Lower leg skin (tissue), 4 donors: ENCODE results near the gene TCAP. TPM values are rescaled to one million over a fixed set of nuclear protein-coding genes. Genes with fewer than 3 reads are reported as not detected.

Experiments used
- DNase-seq, 2 donors: peaks; one replicate each; pipeline ENCODE4 v3.0.0-alpha.2; 2019; ENCODE audit warnings: low spot score in 2 of 2
- H3K4me3 ChIP-seq: fragments of 200-600 bp; sonication (generic); 2 replicates; pipeline ENCODE4 v1.5.1; 2017; ENCODE audit warnings: mild to moderate bottlenecking, low read depth; ENCODE audit not compliant: poor library complexity, severe bottlenecking
- POLR2A ChIP-seq, 2 donors: fragments of 450-650 bp; IDR thresholded peaks; one replicate each; pipeline ENCODE4 v1.6.1; 2016 to 2017; ENCODE audit warnings: antibody characterized with exemption in 2 of 2, mild to moderate bottlenecking in 1 of 2, moderate library complexity in 1 of 2
- WGBS, 2 donors: methylation state at CpG; one replicate each; pipeline ENCODE4 v1.1.5; 2018; 5-methylcytosine and 5-hydroxymethylcytosine counted together
- intact Hi-C: fragments of 100-400 bp; cut with DNase I; formaldehyde crosslinking; loops from one replicate; pipeline ENCODE4 v1.15.0; 2023; ENCODE audit warnings: low total_unique reads
- total RNA-seq, 4 donors: library from RNA; depleted of rRNA; stranded (reverse); fragments of >200 nt; gene quantifications; one replicate each; pipeline ENCODE4 v1.1.0, GENCODE V29; 2016
- TF ChIP-seq, protein P1 (sequence below), 3 donors: fragments of 450-650 bp; IDR thresholded peaks; one replicate each; pipeline ENCODE4 v1.5.1; 2016; ENCODE audit warnings: antibody characterized with exemption in 3 of 3, mild to moderate bottlenecking in 3 of 3, moderate library complexity in 2 of 3

TCAP gene
- total RNA-seq, 4 donors from 2014 or later = 0.44 to 3.8 (median 0.62) TPM; not detected in 1

DNA sequence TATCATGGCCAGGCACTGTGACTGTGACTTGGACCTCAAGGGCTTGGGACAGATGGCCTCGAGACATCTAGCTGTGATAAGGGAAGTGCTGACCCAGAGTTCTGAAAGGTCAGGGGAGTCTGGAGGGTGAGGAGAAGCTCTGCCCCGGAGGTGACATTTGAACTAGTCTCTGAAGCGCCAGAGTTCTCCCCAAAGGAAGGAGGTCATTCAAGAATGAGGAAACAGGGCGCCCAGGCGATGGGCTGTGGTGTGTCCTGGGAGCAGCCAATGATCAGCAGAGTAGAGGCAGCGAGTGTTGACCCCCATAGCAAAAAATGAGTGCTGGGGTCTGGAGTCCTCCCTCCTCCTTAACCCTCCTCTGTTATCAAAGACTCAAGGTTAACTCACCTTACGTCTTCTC, 23.3 kb upstream of the TCAP start:
- no peak for DNase-seq
- no peak overlapping the region for H3K4me3 ChIP-seq
- intact Hi-C loops = no loop called here
- WGBS, 2 donors = 72 to 74% methylated on average over 7 of the region's 7 CpGs
- no peak for TF ChIP-seq POLR2A (IDR thresholded peaks at IDR 0.05)
- TF ChIP-seq, protein P1, sequence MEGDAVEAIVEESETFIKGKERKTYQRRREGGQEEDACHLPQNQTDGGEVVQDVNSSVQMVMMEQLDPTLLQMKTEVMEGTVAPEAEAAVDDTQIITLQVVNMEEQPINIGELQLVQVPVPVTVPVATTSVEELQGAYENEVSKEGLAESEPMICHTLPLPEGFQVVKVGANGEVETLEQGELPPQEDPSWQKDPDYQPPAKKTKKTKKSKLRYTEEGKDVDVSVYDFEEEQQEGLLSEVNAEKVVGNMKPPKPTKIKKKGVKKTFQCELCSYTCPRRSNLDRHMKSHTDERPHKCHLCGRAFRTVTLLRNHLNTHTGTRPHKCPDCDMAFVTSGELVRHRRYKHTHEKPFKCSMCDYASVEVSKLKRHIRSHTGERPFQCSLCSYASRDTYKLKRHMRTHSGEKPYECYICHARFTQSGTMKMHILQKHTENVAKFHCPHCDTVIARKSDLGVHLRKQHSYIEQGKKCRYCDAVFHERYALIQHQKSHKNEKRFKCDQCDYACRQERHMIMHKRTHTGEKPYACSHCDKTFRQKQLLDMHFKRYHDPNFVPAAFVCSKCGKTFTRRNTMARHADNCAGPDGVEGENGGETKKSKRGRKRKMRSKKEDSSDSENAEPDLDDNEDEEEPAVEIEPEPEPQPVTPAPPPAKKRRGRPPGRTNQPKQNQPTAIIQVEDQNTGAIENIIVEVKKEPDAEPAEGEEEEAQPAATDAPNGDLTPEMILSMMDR (IDR thresholded peaks at IDR 0.05) = no peak

DNA sequence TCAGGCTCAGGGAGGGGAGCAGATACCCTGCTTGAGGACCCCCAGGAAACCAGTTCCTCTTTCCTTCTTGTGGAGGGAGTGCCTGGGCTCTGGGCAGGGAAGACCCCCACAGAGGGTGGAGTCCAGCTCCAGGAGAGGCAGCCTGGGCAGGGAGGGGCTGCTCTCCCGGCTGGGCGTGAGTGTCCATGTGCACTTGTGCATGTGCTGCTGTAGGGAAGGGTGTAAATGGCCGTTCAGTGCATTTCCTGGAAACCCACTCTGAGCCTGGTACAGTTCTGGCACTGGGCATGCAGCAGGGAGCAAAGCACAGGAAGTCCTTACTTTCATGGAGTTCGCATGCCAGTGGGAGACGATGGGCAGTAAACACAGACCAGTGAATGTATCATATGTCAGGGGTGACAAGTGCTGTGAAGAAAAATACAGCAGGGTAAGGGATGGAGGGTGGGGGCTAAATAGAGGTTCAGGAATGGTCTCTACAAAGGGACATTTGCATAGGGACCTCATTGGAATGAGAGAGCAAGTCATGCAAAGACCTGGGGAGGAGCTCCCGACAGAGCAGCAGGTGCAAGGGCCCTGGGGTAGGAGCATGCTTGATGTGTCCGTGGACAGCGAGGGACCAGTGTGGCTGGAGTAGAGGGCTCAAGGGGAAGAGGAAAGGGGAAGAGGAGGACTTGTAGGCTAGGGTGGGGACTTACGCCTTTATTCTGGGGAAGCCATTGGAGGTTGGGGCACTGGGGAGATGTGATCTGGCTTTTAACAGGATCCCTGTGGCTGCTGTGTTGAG, 22.7 kb upstream of the TCAP start:
- 79 to 84% methylated on average over 9 of the region's 9 CpGs for WGBS, 2 donors
- DNase-seq = no peak
- intact Hi-C loops = no loop called here
- no peak overlapping the region for H3K4me3 ChIP-seq
- TF ChIP-seq POLR2A (IDR thresholded peaks at IDR 0.05) = no peak
- TF ChIP-seq, protein P1 (IDR thresholded peaks at IDR 0.05) = no peak

DNA sequence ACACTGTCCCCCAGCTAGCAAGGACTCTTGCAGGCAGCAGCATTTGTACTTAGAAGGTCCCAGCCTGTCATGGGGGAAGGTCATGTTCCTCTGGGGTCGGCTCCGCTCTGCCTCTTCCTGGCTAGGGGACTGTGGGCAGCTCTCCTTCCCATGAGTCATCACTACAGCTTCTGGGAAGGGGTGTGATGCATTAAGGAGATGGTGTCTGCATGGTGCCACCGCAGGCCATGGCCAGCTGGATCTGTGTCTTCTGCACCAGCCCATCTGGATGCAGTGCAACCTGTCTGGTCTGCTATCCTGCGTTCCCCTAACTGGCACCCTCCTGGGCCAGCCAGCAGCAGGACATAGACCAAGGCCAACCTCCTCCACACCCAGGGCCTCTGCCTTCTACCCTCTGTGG, 21.9 kb upstream of the TCAP start:
- no peak for TF ChIP-seq POLR2A (IDR thresholded peaks at IDR 0.05)
- TF ChIP-seq, protein P1 (IDR thresholded peaks at IDR 0.05) = no peak
- intact Hi-C loops = no loop called here
- no peak for DNase-seq
- 30 to 43% methylated on average over 4 of the region's 4 CpGs for WGBS, 2 donors
- no peak overlapping the region for H3K4me3 ChIP-seq

DNA sequence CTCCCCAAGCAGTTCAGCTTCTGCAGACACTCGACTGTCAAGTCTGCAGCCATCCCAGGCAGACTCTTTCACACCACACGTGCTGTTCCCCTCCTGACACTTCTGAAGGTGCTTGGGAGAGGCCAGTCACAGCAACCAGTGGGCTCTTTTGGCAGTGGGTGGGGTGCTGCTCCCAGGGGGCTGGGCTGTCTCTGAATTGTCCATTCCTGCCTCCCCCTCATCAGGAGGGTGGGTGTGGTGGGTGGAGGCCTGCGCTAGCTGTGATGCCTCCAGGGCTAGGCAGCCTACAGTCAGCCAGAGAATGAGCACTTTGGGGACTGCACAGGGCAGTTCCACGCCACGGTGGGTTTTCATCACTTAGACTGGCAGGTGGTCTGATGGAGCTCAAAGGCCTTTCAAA, 17.9 kb upstream of the TCAP start:
- 54 to 68% methylated on average over 4 to 5 of the region's 5 CpGs for WGBS, 2 donors
- TF ChIP-seq, protein P1 (IDR thresholded peaks at IDR 0.05) = no peak
- TF ChIP-seq POLR2A (IDR thresholded peaks at IDR 0.05) = no peak
- DNase-seq = no peak
- H3K4me3 ChIP-seq = no peak overlapping the region
- intact Hi-C loops = no loop called here

DNA sequence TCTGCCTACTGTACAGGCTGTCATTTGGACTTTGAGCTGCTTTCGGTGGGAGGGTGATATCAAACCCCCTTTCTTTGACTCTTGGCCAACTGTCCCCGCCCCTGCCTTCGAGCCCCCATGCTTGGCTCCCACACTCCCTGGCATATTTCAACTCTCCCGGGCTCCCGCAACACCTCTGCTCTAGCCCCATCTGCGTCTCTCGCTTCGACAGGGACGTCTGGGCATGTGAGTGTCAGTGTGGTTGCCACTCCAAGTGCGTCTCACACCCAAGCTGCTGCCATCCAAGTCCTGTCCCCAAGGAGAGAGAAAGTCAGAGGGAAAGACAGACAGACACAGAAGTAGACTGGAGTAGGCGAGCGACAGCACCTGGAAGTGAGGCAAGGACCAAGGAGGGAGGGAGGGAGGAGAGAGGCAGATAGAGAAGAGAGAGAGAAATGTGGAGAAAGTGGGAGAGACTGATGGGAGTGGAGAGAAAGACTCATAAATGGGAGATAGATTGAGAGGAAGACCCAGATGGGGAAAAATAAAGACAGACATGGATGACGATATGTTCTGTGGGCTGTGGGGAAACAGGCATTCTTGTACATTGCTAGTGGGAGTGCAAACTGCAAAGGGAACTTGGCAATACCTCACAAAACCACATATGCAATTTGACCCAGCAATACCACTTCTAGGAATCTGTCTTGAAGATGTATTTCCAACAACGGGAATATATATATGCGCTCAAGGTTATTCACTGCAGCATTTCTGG, 16.4 kb upstream of the TCAP start:
- WGBS, 2 donors = 78% methylated on average over 15 of the region's 15 CpGs
- H3K4me3 ChIP-seq = no peak overlapping the region
- DNase-seq = no peak
- intact Hi-C loops = no loop called here
- TF ChIP-seq, protein P1 (IDR thresholded peaks at IDR 0.05) = no peak
- TF ChIP-seq POLR2A (IDR thresholded peaks at IDR 0.05) = no peak
